ENCODE measurements around the gene EMC9.

DNA sequence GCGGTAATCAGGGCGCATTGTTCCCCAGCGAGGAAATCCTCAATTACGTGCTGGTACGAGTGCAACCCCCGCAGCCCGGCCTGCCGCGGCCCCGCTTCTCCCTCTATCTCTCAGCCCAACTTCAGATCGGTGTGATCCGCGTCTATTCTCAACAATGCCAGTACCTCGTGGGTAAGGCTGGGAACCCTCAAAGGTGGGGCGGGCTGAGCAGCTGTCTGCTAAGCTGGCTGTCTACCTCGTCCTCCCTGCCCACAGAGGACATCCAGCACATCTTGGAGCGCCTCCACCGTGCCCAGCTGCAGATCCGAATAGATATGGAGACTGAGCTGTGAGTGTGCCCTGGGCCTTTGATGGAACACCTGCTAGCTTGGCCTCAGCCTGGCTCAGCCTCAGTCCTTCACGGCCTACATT lies 31.5 kb upstream of the EMC9 start:
- TF ChIP-seq, protein P1, sequence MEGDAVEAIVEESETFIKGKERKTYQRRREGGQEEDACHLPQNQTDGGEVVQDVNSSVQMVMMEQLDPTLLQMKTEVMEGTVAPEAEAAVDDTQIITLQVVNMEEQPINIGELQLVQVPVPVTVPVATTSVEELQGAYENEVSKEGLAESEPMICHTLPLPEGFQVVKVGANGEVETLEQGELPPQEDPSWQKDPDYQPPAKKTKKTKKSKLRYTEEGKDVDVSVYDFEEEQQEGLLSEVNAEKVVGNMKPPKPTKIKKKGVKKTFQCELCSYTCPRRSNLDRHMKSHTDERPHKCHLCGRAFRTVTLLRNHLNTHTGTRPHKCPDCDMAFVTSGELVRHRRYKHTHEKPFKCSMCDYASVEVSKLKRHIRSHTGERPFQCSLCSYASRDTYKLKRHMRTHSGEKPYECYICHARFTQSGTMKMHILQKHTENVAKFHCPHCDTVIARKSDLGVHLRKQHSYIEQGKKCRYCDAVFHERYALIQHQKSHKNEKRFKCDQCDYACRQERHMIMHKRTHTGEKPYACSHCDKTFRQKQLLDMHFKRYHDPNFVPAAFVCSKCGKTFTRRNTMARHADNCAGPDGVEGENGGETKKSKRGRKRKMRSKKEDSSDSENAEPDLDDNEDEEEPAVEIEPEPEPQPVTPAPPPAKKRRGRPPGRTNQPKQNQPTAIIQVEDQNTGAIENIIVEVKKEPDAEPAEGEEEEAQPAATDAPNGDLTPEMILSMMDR (IDR thresholded peaks at IDR 0.05; ENCODE audit: low read length): no peak
- TF ChIP-seq EZH2phosphoT487 (IDR thresholded peaks at IDR 0.05; ENCODE audit: low read length) (no peak), EZH2 (optimal IDR thresholded peaks at IDR 0.05; ENCODE audit: low read depth, low read length) (no peak)
